Ishikawa (cell line): ENCODE results near the gene ZMIZ1.

ENCODE experiments used
- CEBPB ChIP-seq: IDR thresholded peaks from 2 replicates; pipeline ENCODE4 v1.6.1; 2012
- CREB1 ChIP-seq: IDR thresholded peaks from 2 replicates; pipeline ENCODE4 v1.6.1; 2012; ENCODE audit warnings: low read depth
- EGR1 ChIP-seq: IDR thresholded peaks from 2 replicates; pipeline ENCODE4 v1.6.1; 2012
- EP300 ChIP-seq: IDR thresholded peaks from 2 replicates; pipeline ENCODE4 v1.6.1; 2012; ENCODE audit warnings: borderline replicate concordance
- FOXM1 ChIP-seq: IDR thresholded peaks from 2 replicates; pipeline ENCODE4 v1.6.1; 2012; ENCODE audit warnings: low read depth, borderline replicate concordance
- MAX ChIP-seq: IDR thresholded peaks from 2 replicates; pipeline ENCODE4 v1.6.1; 2012
- NFIC ChIP-seq: IDR thresholded peaks from 2 replicates; pipeline ENCODE4 v1.6.1; 2012
- RAD21 ChIP-seq: IDR thresholded peaks from 2 replicates; pipeline ENCODE4 v1.6.1; 2012; ENCODE audit warnings: low read depth
- REST ChIP-seq: IDR thresholded peaks from 2 replicates; pipeline ENCODE4 v1.6.1; 2012; ENCODE audit warnings: low read depth, mild to moderate bottlenecking
- TAF1 ChIP-seq: IDR thresholded peaks from 2 replicates; pipeline ENCODE4 v1.6.1; 2012; ENCODE audit warnings: low read depth, mild to moderate bottlenecking
- TCF12 ChIP-seq: IDR thresholded peaks from 2 replicates; pipeline ENCODE4 v1.6.1; 2012; ENCODE audit warnings: low read depth
- TEAD4 ChIP-seq: IDR thresholded peaks from 2 replicates; pipeline ENCODE4 v1.6.1; 2012
- USF1 ChIP-seq: IDR thresholded peaks from 2 replicates; pipeline ENCODE4 v1.6.1; 2012
- YY1 ChIP-seq: IDR thresholded peaks from 2 replicates; pipeline ENCODE4 v1.6.1; 2012; ENCODE audit warnings: low read depth
- ZBTB7A ChIP-seq: IDR thresholded peaks from 2 replicates; pipeline ENCODE4 v1.6.1; 2012; ENCODE audit warnings: low read depth

Gene ZMIZ1

DNA sequence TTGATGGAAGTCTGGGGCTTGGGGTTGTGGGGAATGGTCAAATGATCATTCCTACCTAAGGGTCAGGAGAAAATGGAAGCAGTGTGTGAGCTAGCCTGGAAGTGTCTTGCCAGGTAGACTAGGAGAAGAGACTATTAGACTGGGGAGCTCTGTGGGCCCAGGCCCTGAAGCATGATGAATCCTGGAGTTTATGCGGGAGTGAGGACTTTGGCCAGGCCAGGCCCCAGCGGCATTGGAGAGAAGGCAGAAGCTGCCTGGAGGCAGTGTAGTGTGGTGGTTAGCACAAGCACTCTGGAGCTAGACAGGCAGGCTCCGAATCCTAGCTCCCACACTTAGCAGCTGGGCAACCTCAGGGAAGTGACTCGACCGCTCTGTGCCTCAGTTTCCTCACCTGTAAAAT is 29.3 kb downstream of the ZMIZ1 start:
- TF ChIP-seq TAF1 (no peak), RAD21 (no peak), CREB1 (no peak), TEAD4 (no peak), REST (no peak), CEBPB (no peak), EP300 (no peak), USF1 (no peak), YY1 (no peak), ZBTB7A (no peak), TCF12 (no peak), NFIC (no peak), FOXM1 (no peak), EGR1 (no peak), MAX (no peak)

DNA sequence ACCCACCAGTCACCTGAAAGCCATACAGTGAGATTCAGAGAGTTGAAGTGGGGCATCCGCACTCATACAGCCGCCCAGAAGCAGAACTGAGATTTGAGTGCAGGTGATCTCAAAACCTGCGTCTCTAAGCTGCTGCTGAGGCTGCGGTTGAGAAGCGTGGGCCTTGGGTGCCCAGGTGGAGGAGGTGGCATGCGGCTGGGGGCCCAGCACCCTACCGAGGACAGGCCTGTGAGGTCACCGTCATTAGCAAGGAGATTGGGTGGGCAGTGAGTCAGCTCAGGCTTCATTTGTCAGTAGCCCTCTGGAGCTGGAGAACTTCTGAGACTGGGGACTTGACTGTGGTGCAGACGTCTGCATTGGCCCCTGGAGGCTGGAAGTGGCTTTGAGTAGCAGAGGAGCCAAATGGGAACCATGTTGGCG is 29.8 kb downstream of the ZMIZ1 start:
- TF ChIP-seq ZBTB7A (no peak), MAX (no peak), CREB1 (no peak), RAD21 (no peak), USF1 (no peak), EP300 (no peak), EGR1 (no peak), TEAD4 (no peak), TAF1 (no peak), YY1 (no peak), FOXM1 (no peak), TCF12 (no peak), CEBPB (no peak), NFIC (no peak), REST (no peak)

DNA sequence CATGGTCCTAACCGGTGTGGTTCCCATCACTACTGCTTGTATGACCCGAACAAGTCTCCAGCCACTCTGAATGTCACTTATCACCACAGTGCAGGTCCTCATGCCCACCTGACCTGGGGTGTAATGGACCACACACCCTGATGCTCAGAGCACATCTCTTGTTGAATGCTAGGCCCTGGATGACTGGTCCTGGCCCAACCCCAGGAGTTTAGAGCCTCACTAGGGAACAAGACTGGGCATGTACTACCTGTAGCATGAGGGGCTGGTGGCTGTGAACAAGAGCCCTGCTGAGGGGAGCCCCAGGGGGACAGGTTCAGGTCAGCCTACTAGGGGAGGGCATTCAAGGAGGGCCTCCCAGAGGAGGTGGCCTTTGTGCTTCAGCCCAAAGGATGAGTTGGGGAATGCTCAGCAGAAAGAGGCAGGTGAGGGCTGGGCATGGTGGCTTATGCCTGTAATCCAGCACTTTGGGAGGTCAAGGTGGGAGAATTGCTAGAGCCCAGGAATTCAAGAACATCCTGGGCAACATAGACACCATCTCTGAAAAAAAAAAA is 31.2 kb downstream of the ZMIZ1 start:
- TF ChIP-seq EP300 (no peak), ZBTB7A (no peak), CEBPB (no peak), TCF12 (no peak)

DNA sequence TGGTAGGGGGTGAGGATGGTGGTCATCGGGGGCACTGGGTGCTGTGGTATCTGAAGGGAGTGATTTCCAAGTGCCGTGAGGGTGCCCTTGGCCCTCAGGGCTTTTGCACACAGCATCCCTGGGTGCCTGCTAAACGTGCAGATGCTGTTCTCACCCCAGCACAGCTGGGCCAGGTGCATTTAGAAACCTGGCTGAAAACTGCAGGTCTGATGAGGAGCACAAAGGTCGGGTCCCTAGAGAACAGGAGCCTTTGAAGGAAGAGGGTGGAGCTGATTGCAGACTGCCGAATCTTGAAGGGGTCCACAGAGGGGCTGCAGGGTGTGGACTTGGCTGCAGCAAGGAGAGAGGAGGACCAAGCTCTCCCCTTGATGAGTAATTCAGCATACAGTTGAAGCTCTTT is 32.0 kb downstream of the ZMIZ1 start:
- no peak for TF ChIP-seq ZBTB7A
- TF ChIP-seq TEAD4: no peak
- no peak for TF ChIP-seq TCF12
- TF ChIP-seq NFIC: no peak
- no peak for TF ChIP-seq EP300
- no peak for TF ChIP-seq EGR1
- no peak for TF ChIP-seq FOXM1
- TF ChIP-seq CREB1: no peak
- TF ChIP-seq MAX: no peak
- TF ChIP-seq YY1: no peak
- no peak for TF ChIP-seq TAF1
- TF ChIP-seq RAD21: no peak
- TF ChIP-seq USF1: no peak
- no peak for TF ChIP-seq REST
